HK-2 (cell line): ENCODE results near the gene SF3B2.
"Not testable (repeated sequence)": the region's sequence is repeated elsewhere in the genome, so short reads cannot be mapped to it uniquely, and the experiment has no call there.

ENCODE experiments used
- DNase-seq: peaks from one replicate; pipeline ENCODE4 v3.0.0-alpha.2; 2018; ENCODE audit not compliant: unreplicated experiment

Gene SF3B2

DNA sequence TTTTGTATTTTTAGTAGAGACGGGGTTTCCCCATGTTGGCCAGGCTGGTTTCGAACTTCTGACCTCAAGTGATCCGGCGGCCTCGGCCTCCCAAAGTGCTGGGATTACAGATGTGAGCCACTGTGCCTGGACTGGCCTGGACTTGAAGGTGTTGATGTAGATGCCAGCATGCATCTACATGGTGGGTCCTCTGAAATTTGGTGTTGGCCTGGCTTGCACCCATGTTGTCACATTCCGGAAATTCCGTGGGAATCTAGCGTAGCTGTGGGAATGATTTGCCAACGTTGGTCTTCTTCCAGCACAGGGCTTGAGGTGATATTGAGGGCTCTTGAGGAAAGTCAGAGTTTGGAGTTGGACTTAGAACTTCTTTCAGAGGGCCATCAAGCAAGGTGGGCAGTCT lies 24.4 kb downstream of the SF3B2 start:
- no peak for DNase-seq

DNA sequence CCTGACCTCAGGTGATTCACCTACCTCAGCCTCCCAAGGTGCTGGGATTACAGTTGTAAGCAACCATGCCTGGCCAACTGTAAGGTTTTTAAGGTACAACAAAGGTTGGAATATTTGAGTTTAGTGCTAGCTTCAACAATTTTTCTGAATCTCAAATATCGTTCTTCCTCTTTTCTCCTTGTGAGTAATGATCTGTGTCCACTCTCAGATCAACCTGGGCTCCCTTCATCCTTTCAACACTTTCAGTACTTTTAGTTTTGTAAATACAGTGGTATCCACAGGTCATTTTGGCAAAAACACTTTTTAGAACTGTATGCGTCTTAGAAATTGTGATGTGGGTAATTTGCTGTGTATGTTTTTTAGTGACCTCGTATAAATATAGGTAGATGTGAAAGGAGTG lies 25.8 kb downstream of the SF3B2 start:
- no peak for DNase-seq

DNA sequence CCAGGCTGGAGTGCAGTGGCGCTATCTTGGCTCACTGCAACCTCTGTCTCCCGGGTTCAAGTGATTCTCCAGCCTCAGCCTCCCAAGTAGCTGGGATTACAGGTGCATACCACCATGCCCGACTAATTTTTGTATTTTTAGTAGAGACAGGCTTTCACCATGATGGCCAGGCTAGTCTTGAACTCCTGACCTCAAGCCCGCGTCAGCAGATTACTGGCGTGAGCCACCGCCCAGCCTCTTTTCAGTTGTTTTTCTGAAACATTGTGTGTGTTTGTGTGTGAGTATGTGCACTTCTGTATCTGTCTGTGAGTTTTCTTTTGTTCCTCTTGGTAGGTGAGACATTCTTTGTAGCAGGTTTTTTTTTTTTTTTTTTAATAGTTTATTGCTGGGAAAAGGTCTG lies 26.8 kb downstream of the SF3B2 start:
- not testable (repeated sequence) for DNase-seq

DNA sequence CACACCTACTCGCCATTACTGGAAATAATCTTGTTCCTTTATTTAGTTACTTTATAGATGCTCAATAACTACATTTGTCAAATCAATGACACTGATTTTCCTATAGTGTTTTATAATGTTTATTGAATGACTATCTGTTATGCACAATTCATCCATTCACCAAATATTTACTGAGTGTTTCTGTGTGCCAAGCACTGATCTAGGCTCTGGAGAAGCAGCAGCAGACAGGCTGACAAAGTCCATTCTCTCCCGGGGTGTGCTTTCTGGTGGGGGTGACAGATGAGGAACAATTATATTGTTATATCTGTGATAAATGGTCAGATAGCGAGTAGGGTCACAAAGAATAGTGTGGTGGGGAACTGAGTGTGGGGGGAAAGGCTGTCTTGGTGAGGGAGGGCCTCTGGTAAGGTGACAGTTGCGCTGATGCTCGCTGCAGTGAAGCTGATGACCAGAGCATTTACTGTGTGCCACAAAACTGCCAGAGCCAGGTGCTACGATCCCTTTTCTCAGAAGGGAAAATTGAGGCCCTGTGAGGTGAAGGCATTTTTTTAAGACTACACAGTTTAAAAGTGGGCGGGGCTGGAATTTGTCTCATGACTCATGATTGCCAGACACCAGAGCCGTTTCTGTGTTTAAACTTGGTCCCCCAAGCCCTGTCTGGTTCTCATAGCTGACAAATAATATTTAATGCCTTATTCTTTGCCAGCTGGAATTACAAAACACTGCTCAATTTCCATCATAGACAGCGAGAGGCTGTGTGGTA lies 28.1 kb downstream of the SF3B2 start:
- no peak for DNase-seq

DNA sequence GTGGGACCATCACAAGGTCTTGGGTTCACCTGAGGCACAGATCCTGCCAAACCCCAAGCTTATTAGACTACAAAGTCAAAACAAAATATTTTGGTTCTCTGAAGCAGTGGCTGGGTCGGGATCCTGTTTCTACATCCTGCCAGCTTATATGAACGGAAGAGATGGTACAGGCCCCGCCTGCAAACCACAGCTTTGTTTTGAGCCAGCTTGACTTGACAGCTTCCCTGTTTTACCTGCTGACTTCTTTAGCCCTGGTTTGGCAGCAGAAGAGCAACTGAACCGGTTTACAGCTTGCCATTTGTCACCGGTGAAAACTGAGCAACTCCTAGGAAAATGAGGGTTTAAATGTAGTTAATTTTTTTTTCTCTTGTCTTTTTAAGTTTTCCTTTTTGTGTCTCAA lies 29.3 kb downstream of the SF3B2 start:
- DNase-seq, result no peak

DNA sequence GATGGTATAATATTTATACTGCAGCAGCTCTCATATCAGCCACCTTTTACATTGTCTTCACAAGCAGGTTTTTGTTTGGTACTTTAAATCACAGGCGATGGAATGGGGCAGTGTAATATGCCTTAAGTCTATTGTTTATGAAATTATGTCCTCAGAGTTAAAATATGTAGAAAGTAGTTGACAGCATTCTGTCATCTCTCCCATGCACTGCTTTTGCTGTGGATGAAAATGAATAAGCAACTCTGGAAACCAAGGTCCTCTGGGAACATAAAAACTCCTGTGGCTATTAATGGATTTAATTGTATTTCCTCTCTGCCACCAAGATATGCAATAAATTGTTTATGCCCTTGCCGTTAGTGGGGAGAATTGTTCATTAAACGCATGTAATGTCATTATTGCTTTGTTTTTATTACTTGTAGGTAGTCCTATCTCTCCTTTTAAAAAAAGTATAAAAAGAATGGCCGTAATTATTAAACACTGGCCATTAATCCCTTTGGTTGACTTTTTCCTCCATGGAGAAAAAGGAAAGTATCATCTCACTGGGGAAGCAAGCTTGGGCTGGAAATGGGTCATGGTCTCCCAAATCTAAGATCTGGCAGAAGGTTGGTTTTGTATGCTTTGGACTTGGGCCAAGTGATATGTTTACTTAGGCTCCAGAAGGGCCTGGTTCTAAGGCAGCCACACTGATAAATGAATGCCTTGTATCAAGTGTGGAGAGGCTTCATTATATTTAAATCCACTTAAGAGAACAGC lies 31.0 kb downstream of the SF3B2 start:
- DNase-seq, result no peak

DNA sequence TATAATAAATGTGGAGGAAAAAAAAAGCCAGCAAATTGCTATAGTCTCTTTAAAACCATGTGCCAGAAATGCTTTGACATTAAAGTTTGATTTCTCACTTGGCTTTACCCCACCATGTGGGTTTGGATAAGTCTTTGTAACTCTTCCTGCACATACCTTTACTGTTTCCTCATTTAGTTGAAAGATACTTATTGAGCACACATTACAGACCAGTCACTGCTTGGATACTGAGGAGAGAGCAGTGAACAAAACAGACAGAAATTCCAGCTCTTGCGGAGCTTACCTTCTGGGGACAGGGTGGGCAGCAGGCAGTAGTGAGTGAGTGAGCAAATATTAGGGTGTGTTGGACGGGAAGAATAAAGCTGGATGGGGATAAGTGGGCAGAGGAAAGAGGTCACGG lies 31.6 kb downstream of the SF3B2 start:
- DNase-seq, result no peak

DNA sequence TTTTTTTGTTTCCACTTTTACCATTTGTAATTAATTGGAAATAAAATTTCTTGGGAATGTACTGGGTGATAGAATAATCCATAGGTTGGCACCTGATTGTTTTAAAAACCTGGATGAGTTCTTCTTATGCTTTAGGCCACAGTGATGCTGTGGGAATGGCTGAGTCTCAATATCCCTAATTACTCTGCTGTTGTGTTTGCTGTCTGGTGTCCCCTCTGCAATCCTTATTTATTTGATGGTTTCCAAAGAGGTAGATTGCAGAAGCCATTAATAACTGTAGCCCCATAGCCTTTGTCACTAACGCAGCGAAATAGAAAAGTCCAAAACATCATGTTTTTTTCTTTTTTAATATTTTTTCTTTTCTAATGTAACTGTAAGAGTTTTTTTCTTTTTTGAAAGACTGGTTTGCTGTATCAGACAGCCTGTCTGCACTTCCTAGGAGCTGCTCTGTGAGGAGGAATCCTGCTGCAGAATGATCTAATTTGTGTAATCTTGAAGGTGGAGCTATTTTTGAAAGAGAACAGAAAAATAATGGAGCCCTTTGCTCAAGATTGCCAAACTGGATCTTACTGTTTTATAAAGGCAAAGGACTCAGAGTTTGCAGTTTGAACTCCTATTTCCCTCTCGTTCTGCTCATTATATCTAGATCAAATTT lies 32.8 kb downstream of the SF3B2 start:
- DNase-seq, result no peak

DNA sequence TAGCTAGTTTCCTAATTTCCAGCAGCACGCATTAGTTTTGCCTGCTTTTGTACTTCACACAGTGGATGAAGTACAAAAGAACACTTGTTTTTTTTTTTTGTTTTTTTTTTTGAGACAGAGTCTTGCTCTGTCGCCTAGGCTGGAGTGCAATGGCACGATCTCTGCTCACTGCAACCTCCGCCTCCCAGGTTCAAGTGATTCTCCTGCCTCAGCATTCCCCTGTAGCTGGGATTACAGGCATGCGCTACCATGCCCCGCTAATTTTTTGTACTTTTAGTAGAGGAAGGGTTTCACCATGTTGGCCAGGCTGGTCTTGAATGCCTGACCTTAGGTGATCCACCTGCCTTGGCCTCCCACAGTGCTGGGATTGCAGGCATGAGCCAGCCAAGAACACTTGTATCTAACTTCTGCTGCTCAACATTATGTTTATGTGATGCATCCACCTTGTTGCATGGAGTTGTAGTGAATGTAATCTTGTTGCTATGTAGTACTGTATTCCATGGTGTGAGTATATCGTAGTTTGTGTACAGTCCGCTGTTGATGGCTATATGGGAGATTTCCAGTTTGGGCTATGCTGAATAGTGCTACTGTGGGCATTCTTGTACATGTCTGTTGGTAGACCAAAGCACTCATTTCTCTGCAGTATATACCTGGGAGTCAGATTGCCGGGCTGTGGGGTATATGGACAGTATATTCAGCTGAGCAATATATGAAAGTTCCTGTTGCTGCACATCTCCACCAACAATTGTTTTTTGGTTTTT lies 35.2 kb downstream of the SF3B2 start:
- DNase-seq, result no peak

DNA sequence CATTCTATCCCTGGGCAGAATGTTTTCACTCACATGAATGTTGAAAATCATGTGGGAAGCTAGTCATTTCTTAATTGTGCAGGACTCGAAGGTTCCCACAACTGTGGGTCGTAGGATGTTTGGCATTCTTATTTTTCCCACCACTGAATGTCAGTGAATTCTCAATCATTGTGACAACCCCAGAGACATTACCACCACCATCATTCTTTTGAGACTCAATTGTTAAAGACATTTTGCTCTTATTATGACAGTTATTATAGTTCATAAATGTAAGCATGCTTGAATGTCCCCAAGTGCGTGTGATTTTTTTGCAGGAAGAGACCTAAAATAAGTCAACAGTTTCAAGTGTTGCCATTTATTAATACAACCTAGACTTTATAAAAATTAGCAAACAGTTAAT lies 36.9 kb downstream of the SF3B2 start:
- no peak for DNase-seq

DNA sequence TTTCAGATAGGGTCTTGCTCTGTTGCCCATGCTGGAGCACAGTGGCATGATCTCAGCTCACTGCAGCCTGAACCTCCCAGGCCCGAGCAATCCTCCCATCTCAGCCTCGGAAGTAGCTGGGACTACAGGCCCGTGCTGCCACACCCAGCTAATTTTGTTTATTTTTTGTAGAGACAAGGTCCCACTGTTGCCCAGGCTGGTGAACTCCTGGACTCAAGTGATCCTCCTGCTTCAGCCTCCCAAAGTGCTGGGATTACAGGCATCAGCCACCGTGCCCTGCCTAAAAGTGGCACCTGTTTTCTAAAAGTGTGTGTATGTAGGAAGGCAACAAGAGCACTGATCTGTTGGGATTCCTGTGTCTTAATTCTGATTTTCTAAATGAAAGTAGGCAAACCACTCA lies 38.1 kb downstream of the SF3B2 start:
- no peak for DNase-seq

DNA sequence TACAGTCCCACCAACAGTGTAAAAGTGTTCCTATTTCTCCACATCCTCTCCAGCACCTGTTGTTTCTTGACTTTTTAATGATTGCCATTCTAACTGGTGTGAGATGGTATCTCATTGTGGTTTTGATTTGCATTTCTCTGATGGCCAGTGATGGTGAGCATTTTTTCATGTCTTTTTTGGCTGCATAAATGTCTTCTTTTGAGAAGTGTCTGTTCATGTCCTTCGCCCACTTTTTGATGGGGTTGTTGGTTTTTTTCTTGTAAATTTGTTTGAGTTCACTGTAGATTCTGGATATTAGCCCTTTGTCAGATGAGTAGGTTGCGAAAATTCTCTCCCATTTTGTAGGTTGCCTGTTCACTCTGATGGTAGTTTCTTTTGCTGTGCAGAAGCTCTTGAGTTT lies 40.0 kb downstream of the SF3B2 start:
- not testable (repeated sequence) for DNase-seq

DNA sequence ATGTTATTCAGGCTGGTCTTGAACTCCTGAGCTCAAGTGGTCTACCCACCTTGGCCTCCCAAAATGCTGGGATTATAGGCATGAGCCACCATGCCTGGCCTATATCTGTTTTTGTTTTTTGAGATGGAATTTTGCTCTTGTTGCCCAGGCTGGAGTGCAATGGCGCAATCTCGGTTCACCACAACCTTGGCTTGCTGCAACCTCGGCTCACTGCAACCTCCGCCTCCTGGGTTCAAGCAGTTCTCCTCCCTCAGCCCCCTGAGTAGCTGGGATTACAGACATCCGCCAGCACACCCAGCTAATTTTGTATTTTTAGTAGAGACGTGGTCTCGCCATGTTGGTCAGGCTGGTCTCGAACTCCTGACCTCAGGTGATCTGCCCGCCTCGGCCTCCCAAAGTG lies 47.6 kb downstream of the SF3B2 start:
- DNase-seq, result not testable (repeated sequence)

DNA sequence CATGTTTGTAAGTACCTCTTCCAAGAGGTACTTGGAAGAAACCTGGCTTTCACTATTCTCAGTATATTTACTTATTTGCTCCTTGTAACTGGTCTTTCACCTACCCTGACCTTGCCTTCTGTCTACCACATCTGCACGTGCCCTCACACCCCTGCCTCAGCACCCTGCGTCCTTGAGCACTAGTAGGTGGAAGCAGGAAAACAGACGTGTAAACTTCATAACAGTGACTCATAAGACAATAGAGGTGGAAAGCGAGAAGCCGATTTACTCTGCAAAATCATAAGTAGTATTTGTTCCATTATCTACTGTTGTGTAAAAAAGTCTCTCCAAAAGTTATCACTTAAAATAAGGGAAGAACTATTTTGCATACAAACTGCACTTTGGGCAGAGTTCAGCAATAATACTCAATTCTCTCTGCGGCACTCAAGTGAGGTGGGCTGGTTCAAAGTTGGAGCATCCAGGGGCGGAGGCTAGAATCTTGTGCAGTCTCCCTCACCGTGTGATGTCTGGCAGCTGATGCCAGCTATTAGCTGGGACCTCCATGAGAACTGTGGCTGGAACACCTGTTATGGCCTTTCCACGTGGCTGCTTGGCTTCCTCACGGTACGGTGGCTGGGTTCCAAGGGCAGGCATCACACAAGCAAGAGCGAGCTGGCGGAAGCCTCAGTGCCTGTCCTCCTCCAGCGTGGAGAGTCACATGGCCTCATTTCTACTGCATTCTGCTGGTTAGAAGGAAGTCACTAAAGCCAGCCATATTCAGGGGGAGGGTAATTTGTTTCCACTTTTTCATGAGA lies 48.3 kb downstream of the SF3B2 start:
- DNase-seq, result no peak

DNA sequence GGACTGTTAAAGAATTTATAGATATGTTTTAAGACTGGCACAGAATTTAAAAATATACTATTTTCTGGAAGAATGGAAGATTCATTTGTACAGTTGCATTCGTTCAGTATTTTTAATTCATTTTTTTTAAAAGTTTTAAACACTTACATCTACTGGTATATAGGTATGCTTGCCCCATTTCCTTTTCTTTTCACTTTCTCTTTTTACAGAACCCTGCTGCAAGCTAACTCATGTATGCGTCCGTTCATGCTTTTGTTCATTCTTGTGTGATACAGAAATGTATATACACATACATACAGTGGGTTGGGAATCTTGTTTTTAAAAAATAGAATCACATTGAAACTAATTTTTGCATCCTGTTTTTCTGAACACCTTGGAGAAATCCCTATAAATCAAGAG lies 48.9 kb downstream of the SF3B2 start:
- DNase-seq, result no peak

DNA sequence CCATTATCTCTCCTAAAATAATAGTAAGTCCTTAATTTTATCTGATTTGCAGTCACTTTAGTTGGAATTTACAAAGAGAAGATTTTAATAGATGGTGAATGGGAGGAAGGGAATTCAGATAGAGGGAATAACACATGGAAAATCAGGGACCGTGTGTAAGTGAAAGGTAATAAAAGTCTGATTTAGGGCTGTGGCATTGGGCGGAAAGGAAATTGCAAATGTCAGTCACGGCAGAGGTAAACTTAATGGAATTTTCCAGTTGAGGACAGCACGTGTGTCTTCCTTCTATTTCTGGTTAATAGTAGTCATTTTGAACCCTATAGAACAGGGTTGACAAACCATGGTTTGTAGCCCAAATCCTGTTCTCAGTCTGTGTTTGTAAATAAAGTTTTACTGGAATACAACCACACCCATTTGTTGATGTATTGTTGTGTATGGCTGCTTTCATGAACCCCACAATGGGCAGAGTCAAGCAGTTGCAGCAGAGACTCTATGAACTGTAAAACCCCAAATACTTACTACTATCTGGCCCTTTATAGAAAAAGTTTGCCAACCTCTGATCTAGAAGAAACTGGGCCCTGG lies 52.0 kb downstream of the SF3B2 start:
- DNase-seq, result no peak

DNA sequence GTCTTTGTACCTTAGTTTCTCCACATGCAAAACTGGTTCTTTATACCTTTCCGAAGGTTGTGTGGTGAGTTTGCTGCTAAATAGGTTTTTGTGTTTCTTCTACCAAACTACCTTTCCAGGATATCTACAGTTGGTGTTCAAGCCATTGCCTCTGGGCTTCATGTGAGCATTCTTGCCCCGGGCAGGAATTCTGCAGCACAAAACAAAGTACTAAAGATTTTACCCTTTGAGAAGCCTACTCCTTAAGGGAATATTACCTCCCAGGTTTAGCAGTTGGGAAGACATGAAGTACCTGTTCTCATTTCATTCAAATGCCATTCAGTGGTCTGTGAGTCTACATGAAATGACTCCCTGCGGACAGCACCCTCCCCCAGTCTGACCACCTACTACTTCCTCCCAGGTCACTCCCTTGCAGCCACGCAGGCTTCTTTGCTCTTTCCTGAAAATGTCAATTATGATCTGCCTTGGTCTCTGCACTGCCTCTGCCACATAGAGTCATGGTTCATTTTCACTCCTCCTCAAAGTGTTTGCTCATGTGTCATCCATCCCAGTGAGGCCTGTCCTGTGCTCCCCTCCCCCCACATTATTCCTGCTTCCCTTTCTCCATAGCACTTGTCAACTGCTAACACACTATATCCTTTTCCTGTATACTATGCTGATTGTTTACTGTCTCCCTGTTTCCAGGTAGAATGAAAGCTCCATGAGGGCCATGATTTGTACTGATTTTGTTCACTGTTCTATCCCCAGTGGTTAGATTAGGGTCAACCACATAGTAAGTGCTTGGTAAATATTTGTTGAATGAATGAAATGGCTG lies 54.8 kb downstream of the SF3B2 start:
- DNase-seq, result no peak

DNA sequence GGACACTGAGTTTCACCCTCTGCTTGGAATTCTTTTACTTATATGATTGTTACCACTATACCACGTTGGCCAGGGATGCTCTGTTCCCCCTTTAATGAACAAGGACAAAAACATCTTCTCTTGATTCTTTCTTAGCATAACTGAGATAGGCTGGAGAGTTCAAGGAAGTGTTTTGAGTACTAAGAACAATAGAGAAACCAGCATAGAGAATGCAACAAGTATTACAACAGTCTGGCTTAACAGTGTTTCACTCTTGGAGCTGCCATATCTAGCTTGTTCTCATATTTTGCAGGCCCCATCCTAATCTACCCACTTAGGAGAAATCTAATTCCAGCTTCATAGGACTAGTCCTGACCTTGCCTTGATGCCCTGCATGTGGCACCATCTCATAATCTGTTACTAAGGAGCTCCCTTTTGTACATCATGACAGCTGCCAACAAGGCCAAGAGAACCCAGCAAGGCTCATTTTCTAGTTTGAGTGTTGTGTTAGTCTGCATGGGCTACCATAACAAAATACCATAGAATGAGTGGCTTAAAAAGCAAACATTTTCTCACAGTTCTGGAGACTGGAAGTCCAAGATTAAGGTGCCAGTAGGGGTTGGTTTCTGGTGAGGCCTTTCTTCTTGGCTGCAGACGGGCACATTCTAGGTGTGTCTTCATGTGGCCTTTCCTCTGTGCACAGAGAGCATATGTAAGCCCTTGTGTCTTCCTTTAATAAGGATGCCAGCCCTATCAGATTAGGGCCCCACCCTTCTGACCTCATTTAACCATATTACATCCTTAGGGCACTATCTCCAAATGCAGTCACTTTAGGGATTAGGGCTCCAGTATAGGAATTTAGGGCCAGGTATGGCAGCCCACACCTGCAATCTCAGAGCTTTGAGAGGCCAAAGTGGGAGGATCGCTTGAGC lies 55.7 kb downstream of the SF3B2 start:
- no peak for DNase-seq

DNA sequence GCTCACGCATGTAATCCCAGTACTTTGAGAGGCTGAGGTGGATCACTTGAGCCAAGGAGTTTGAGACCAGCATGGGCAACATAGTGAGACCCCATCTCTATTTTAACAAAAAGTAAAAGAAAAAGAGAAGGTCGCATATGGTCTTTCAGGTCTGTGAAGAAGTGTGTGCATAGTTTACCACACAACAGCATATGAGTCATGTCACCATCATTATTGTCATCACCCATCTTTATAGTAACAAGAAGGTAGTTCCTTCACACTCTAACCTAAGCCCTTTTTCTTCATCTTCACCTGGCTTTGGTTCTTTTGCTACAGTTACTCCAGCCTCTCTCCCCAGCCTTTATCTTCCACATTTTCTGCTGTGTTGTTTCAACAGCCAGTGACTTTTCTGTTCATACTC lies 57.1 kb downstream of the SF3B2 start:
- no peak for DNase-seq
